ENCODE results near the gene CTSF.

DNA sequence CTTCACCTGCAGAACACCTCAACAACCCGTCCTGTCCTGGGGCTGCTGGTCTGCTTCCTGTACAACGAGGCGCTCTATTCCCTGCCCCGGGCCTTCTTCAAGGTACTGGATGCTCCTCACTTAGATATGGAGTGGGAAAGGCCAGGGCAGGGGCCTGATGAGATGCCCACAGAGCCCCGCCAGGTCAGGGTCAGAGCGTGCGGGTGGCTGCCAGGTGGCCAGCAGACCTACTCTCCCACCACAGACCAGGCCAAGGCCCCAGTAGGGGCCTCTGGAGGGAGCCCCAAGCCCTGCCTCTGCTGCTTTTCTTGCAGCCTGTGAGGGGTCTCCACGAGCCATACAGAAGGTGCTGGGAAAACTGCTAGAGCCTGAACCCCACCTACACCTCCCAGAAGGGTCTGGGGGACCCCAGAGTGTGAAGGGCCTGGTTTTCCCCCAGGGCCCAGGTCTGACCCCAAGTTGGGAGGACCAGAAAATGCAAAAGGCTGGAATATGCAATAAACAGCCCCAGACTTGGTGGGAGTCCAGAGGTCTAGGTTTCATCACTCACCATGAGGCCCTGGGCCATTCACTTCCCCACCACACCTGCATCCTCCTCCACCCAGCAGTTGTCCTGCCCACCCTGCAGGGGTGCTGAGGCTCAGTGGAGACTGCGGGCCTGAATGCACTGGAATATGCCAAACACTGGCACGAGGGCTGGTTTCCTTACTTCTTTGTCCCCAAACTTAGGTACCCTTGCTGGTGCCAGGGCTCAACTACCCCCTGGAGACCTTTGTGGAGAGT, 37.3 kb downstream of the CTSF start:
- TF ChIP-seq, protein P1, sequence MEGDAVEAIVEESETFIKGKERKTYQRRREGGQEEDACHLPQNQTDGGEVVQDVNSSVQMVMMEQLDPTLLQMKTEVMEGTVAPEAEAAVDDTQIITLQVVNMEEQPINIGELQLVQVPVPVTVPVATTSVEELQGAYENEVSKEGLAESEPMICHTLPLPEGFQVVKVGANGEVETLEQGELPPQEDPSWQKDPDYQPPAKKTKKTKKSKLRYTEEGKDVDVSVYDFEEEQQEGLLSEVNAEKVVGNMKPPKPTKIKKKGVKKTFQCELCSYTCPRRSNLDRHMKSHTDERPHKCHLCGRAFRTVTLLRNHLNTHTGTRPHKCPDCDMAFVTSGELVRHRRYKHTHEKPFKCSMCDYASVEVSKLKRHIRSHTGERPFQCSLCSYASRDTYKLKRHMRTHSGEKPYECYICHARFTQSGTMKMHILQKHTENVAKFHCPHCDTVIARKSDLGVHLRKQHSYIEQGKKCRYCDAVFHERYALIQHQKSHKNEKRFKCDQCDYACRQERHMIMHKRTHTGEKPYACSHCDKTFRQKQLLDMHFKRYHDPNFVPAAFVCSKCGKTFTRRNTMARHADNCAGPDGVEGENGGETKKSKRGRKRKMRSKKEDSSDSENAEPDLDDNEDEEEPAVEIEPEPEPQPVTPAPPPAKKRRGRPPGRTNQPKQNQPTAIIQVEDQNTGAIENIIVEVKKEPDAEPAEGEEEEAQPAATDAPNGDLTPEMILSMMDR (IDR thresholded peaks at IDR 0.05; ENCODE audit: insufficient read depth, low read length, poor library complexity, severe bottlenecking) = no peak
- no peak for TF ChIP-seq EZH2phosphoT487 (conservative IDR thresholded peaks at IDR 0.05; ENCODE audit: low read length)
